NT2/D1 (cell line): ENCODE data around the gene STX17.

Experiments used
- SUZ12 ChIP-seq: IDR thresholded peaks from 2 replicates; pipeline ENCODE4 v1.6.1; 2011; ENCODE audit not compliant: insufficient read length, insufficient read depth; ENCODE audit errors: extremely low read depth
- YY1 ChIP-seq: IDR thresholded peaks from 2 replicates; pipeline ENCODE4 v1.6.1; 2011; ENCODE audit not compliant: insufficient read length, insufficient read depth

- TF ChIP-seq YY1 (no peak), SUZ12 (no peak)
Measured at GRCh38 chr9:99868845-99869244, 37.6 kb upstream of the STX17 start.
